Measurements from ENCODE around the gene SYS1. TPM values are rescaled to one million over a fixed set of nuclear protein-coding genes. Genes with fewer than 3 reads are reported as not detected.

The SYS1 gene
- total and polyA plus RNA-seq, 2 of the 8 experiments (the other 6 are each of a cell fraction or from before 2014, with no cell fraction given), result 19.6 to 50.8 TPM

DNA sequence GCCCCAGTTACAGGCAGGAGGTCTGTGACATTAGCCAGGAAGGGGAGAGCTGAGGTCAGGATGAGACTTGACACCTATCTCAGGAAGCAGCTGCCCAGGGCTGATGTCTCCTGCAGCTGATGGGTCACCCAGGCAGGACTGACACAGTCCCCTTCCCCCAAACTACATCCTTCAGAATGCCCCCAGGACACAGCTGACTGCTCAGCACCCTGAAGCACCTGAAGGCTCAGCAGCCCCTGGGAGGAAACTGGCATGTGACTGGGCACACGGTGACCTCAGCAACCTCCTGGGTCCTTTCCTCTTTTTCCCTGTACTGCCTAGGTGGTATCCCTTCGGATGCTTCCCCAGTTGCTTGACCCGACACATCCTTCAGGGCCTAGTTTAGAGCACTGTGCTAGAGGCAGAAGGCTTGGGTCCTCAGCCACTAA is 16.7 kb upstream of the SYS1 start:
- H2AFZ ChIP-seq (ENCODE audit: low read length), result no peak overlapping the region
- no peak for DNase-seq (ENCODE audit: low read depth in 1 of 2, low spot score in 2 of 2)
- TF ChIP-seq SRF (IDR thresholded peaks at IDR 0.05; ENCODE audit: low read depth, low read length) (no peak), CBX8 (IDR thresholded peaks at IDR 0.05; ENCODE audit: borderline replicate concordance, low read depth, low read length) (no peak), PHF8 (conservative IDR thresholded peaks at IDR 0.05; ENCODE audit: low read depth, low read length) (no peak), MAFK (IDR thresholded peaks at IDR 0.05; ENCODE audit: low read depth, low read length) (no peak), RAD21 (IDR thresholded peaks at IDR 0.05 in 1 of 2, conservative IDR thresholded peaks at IDR 0.05 in 1 of 2; ENCODE audit: low read depth in 2 of 2, low read length in 2 of 2) (no peak), GABPA (IDR thresholded peaks at IDR 0.05; ENCODE audit: borderline replicate concordance, insufficient read depth, low read length) (no peak), EGR1 (IDR thresholded peaks at IDR 0.05; ENCODE audit: borderline replicate concordance, low read depth, low read length) (no peak)
- no peak overlapping the region for H2BK20ac ChIP-seq (ENCODE audit: low read length)
- peaks cover 17% of the 10 kb centered on the region for H3K79me1 ChIP-seq (ENCODE audit: low read depth, low read length)
- no peak overlapping the region for H4K5ac ChIP-seq (ENCODE audit: insufficient read length, low read depth, low read length)
- peak overlapping the region; percentile 68; the same call in 1 of the 2 replicates for H2AK5ac ChIP-seq (ENCODE audit: low read depth, low read length)
- H3K27ac ChIP-seq (ENCODE audit: low read depth, low read length), result no peak overlapping the region
- no peak overlapping the region for H4K91ac ChIP-seq (replicated peaks; ENCODE audit: insufficient read length, low read length)
- ChIA-PET CTCF (ENCODE audit: partially characterized antibody) (interaction anchor here (0.7 to 6.5 kb wide), 10 partner anchors 12 to 90 kb away, joined by 3 to 33 read pairs (median 4); partner anchors contain the start of gene SYS1), POLR2A (ENCODE audit: partially characterized antibody) (interaction anchor here (0.6 to 6.8 kb wide), 3 partner anchors 14 to 559 kb away, joined by 3 to 113 read pairs (median 4); partner anchors contain the start of gene SYS1)
- no peak overlapping the region for H3K23ac ChIP-seq (ENCODE audit: insufficient read length)
- H4K20me1 ChIP-seq (replicated peaks in 1 of 2; ENCODE audit: control insufficient read depth in 1 of 2, insufficient read depth in 2 of 2, low read length in 2 of 2), result peaks cover 0 to 7% of the 10 kb centered on the region in 2 experiments
- H3K14ac ChIP-seq (ENCODE audit: insufficient read length), result no peak overlapping the region
- no peak overlapping the region for H3K4ac ChIP-seq (replicated peaks; ENCODE audit: insufficient read length, low read depth, low read length)
- H4K8ac ChIP-seq (ENCODE audit: extremely low read depth, insufficient read depth, low read length), result no peak overlapping the region
- no peaks in the 10 kb centered on the region for H3K36me3 ChIP-seq (ENCODE audit: control insufficient read depth in 2 of 4, insufficient read depth in 4 of 4, low read length in 3 of 4)
- no peak overlapping the region for H3K56ac ChIP-seq (replicated peaks; ENCODE audit: insufficient read length, low read depth, low read length)
- 73% methylated on average over 3 of the region's 3 CpGs; no CpG with 5 or more reads in 1 of the 2 experiments for WGBS, 2 experiments (ENCODE audit: extremely low coverage in 1 of 2, insufficient coverage in 1 of 2, insufficient read length in 1 of 2, insufficient replicate concordance in 2 of 2, low coverage in 1 of 2, low lambda C conversion rate in 2 of 2, missing lambda C conversion rate in 1 of 2)
- no peak for FAIRE-seq
- peak overlapping the region in 1 of 4 experiments; percentile 95; a peak in 2 of 8 replicates for H3K4me3 ChIP-seq (ENCODE audit: extremely low read depth in 1 of 4, insufficient read depth in 2 of 4, low read depth in 3 of 4, low read length in 4 of 4)
- peak overlapping the region in 1 of 4 experiments; percentile 18; a peak in 1 of 7 replicates for H3K9ac ChIP-seq (replicated peaks in 1 of 4; ENCODE audit: extremely low read depth in 1 of 4, low read depth in 3 of 4, low read length in 3 of 4)
- peak overlapping the region; percentile 94 to 96 for H3K4me2 ChIP-seq (ENCODE audit: insufficient read depth in 1 of 2, low read depth in 2 of 2, low read length in 2 of 2)
- H2BK15ac ChIP-seq (ENCODE audit: low read length), result no peak overlapping the region; the same call in 1 of the 2 replicates
- peaks cover 12% of the 10 kb centered on the region; the same call in 1 of the 2 replicates for H3K23me2 ChIP-seq (ENCODE audit: low read depth, low read length)
- no peaks in the 10 kb centered on the region for H3K27me3 ChIP-seq (replicated peaks in 1 of 4; ENCODE audit: control insufficient read depth in 3 of 4, extremely low read depth in 1 of 4, insufficient read depth in 3 of 4, low read length in 3 of 4)
- peaks cover 0 to 60% of the 10 kb centered on the region in 2 experiments; a peak in 2 of 4 replicates for H3K79me2 ChIP-seq (ENCODE audit: control insufficient read depth in 1 of 2, insufficient read depth in 2 of 2, low read length in 2 of 2)
- H3K18ac ChIP-seq (ENCODE audit: extremely low read depth, low read length), result 0 out of 2 replicates have a peak overlapping the region, but pooled peaks have one; percentile 21
- no peak overlapping the region for H2BK5ac ChIP-seq (ENCODE audit: low read depth, low read length)
- no peak overlapping the region for H2BK120ac ChIP-seq (replicated peaks; ENCODE audit: low read depth, low read length)
- H3K9me3 ChIP-seq (ENCODE audit: insufficient read depth in 2 of 2, low read depth in 1 of 2, low read length in 1 of 2), result no peaks in the 10 kb centered on the region
- H3K4me1 ChIP-seq (replicated peaks in 1 of 4; ENCODE audit: control insufficient read depth in 3 of 4, insufficient read depth in 4 of 4, low read length in 3 of 4), result peaks cover 38 to 59% (median 44%) of the 10 kb centered on the region in 4 experiments
- no peak overlapping the region for H2BK12ac ChIP-seq (ENCODE audit: low read depth, low read length)

Data from H1 (cell line).